Thoracic aorta (tissue), 2 donors: ENCODE measurements around the gene MYO1D. TPM values are rescaled to one million over a fixed set of nuclear protein-coding genes. Genes with fewer than 3 reads are reported as not detected.
"Not testable (repeated sequence)": the region's sequence is repeated elsewhere in the genome, so short reads cannot be mapped to it uniquely, and the experiment has no call there.

Source experiments
- ATAC-seq: fragments of 150-250 bp; one replicate; pipeline ENCODE4 v1.8.0; 2017; ENCODE audit warnings: low read depth; ENCODE audit not compliant: insufficient number of reproducible peaks, low FRiP score
- DNase-seq: peaks from one replicate; pipeline ENCODE4 v3.0.0-alpha.2; 2020; ENCODE audit warnings: low spot score
- H3K27ac ChIP-seq, 2 donors: fragments of 200-600 bp; sonication (generic); 1 replicate in 1 of 2; 2 replicates in 1 of 2; pipeline ENCODE4 v1.5.1; 2016; ENCODE audit warnings: mild to moderate bottlenecking in 2 of 2, moderate library complexity in 2 of 2
- H3K27me3 ChIP-seq: fragments of 200-600 bp; sonication (generic); replicated peaks from 2 replicates; pipeline ENCODE4 v1.6.0; 2016; ENCODE audit warnings: mild to moderate bottlenecking; ENCODE audit not compliant: insufficient read depth
- H3K36me3 ChIP-seq: fragments of 200-600 bp; sonication (generic); one replicate; pipeline ENCODE4 v1.5.1; 2016
- H3K4me1 ChIP-seq, 2 donors: fragments of 200-600 bp; sonication (generic); 1 replicate in 1 of 2; 2 replicates in 1 of 2; pipeline versions ENCODE4 v1.5.1 to v1.6.0; 2016; ENCODE audit warnings: low read depth in 2 of 2, mild to moderate bottlenecking in 1 of 2; ENCODE audit not compliant: control insufficient read depth in 1 of 2
- H3K4me3 ChIP-seq: fragments of 200-600 bp; sonication (generic); 2 replicates; pipeline ENCODE4 v1.5.1; 2016; ENCODE audit warnings: mild to moderate bottlenecking
- H3K9me3 ChIP-seq: fragments of 200-600 bp; sonication (generic); 2 replicates; pipeline ENCODE4 v1.5.1; 2016
- CTCF ChIP-seq: fragments of 200-600 bp; sonication (generic); IDR thresholded peaks from one replicate; pipeline ENCODE4 v1.5.1; 2019; ENCODE audit warnings: antibody characterized with exemption
- total RNA-seq, 2 donors: library from RNA; depleted of rRNA; stranded (reverse); fragments of >200 nt; gene quantifications; one replicate each; pipeline versions ENCODE4 v1.1.0 to v1.2.3, GENCODE V29; 2016

MYO1D gene
- total RNA-seq, 2 donors from 2014 or later = 257 to 370 TPM

- H3K4me3 ChIP-seq = no peak overlapping the region
- TF ChIP-seq CTCF = no peak
- ATAC-seq = no peak
- no peaks in the 10 kb centered on the region for H3K4me1 ChIP-seq
- H3K36me3 ChIP-seq = peaks cover 13% of the 10 kb centered on the region
- peaks cover 3% of the 10 kb centered on the region for H3K9me3 ChIP-seq
- no peak for DNase-seq
- H3K27ac ChIP-seq = no peak overlapping the region
- H3K27me3 ChIP-seq = no peaks in the 10 kb centered on the region
Observed at GRCh38 chr17:32723310-32723955, 153.5 kb downstream of the MYO1D start.

GRCh38 chr17:32722733-32723132 is 154.2 kb downstream of the MYO1D start:
- H3K4me1 ChIP-seq = no peaks in the 10 kb centered on the region
- H3K4me3 ChIP-seq = no peak overlapping the region
- H3K9me3 ChIP-seq = peaks cover 3% of the 10 kb centered on the region
- ATAC-seq (no peak), DNase-seq (no peak)
- H3K36me3 ChIP-seq = peaks cover 13% of the 10 kb centered on the region
- H3K27me3 ChIP-seq = no peaks in the 10 kb centered on the region
- H3K27ac ChIP-seq = no peak overlapping the region
- no peak for TF ChIP-seq CTCF

- Histone ChIP-seq H3K27ac (no peak overlapping the region), H3K4me3 (no peak overlapping the region), H3K36me3 (peaks cover 18% of the 10 kb centered on the region), H3K27me3 (no peaks in the 10 kb centered on the region), H3K9me3 (no peaks in the 10 kb centered on the region), H3K4me1 (no peaks in the 10 kb centered on the region)
- no peak for TF ChIP-seq CTCF
- ATAC-seq (no peak), DNase-seq (no peak)
Observed at GRCh38 chr17:32720671-32721070, 156.3 kb downstream of the MYO1D start.

GRCh38 chr17:32719689-32720088 is 157.2 kb downstream of the MYO1D start:
- Histone ChIP-seq H3K27me3 (no peaks in the 10 kb centered on the region), H3K36me3 (peaks cover 15% of the 10 kb centered on the region), H3K4me1 (no peaks in the 10 kb centered on the region), H3K4me3 (no peak overlapping the region), H3K27ac (no peak overlapping the region), H3K9me3 (no peaks in the 10 kb centered on the region)
- DNase-seq (no peak), ATAC-seq (no peak)
- no peak for TF ChIP-seq CTCF

GRCh38 chr17:32714922-32715321 is 162.0 kb downstream of the MYO1D start:
- not testable (repeated sequence) for ATAC-seq, H3K4me3 ChIP-seq, H3K4me1 ChIP-seq, H3K27ac ChIP-seq, H3K9me3 ChIP-seq, H3K27me3 ChIP-seq, DNase-seq
- peaks cover 19% of the 10 kb centered on the region for H3K36me3 ChIP-seq

GRCh38 chr17:32714206-32714605 is 162.7 kb downstream of the MYO1D start:
- H3K4me1 ChIP-seq, DNase-seq, ATAC-seq, H3K9me3 ChIP-seq, H3K4me3 ChIP-seq, H3K27ac ChIP-seq, H3K27me3 ChIP-seq: not testable (repeated sequence)
- peaks cover 19% of the 10 kb centered on the region for H3K36me3 ChIP-seq
